Left lung (tissue), 10 donors: Measurements from ENCODE around the gene DGKB. TPM values are rescaled to one million over a fixed set of nuclear protein-coding genes. Genes with fewer than 3 reads are reported as not detected.

Experiments used
- ATAC-seq: fragments of 200-7000 bp; cut with Tn5 transposase; one replicate; pipeline ENCODE4 v1.9.1; 2020; ENCODE audit warnings: moderate library complexity
- DNase-seq, 4 donors: peaks; one replicate each; pipeline ENCODE4 v3.0.0-alpha.2; 2013 to 2020
- H3K27ac ChIP-seq, 2 donors: fragments of 200-600 bp; sonication (generic) in 1 of 2; one replicate each; pipeline versions ENCODE4 v1.5.0 to v1.8.0; 2020 to 2021
- H3K27me3 ChIP-seq, 2 donors: fragments of 200-600 bp; sonication (generic) in 1 of 2; one replicate each; pipeline versions ENCODE4 v1.5.0 to v1.8.0; 2020 to 2021
- H3K36me3 ChIP-seq, 2 donors: fragments of 200-600 bp; sonication (generic) in 1 of 2; one replicate each; pipeline versions ENCODE4 v1.5.0 to v1.8.0; 2020 to 2021
- H3K4me1 ChIP-seq, 2 donors: fragments of 200-600 bp; one replicate each; pipeline ENCODE4 v1.8.0; 2021
- H3K4me3 ChIP-seq, 2 donors: fragments of 200-600 bp; sonication (generic) in 1 of 2; one replicate each; pipeline versions ENCODE4 v1.5.0 to v1.8.0; 2020 to 2021; ENCODE audit warnings: mild to moderate bottlenecking in 1 of 2
- H3K9me3 ChIP-seq, 2 donors: fragments of 200-600 bp; sonication (generic) in 1 of 2; one replicate each; pipeline versions ENCODE4 v1.5.0 to v1.8.0; 2020 to 2021
- CTCF ChIP-seq, 2 donors: fragments of 200-600 bp; sonication (generic) in 1 of 2; IDR thresholded peaks; one replicate each; pipeline versions ENCODE4 v1.5.0 to v1.8.0; 2021; ENCODE audit warnings: antibody characterized with exemption in 2 of 2
- intact Hi-C, 2 donors: fragments of 100-400 bp; cut with DNase I; formaldehyde crosslinking; loops; one replicate each; pipeline versions ENCODE4 v1.11.2 to v1.14.2; 2022
- polyA plus RNA-seq, 6 donors: library from polyadenylated mRNA; unstranded; fragments of 120-200 nt; gene quantifications; one replicate each; pipeline ENCODE4 v1.2.1, GENCODE V29; 2013; ENCODE audit not compliant: insufficient read length in 6 of 6
- total RNA-seq, 2 donors: library from RNA; stranded (reverse); fragmentation: NEBNext Ultra II Directional; extraction: Animal tissue kit (Norgen Biotek cat#: 25700); gene quantifications; one replicate each; pipeline ENCODE4 v1.2.1, GENCODE V29; 2021
- donor health status: DM: no; HTN: yes; CAD: no.
- donor health status: DM: no; HTN: no; CAD: no.

Gene DGKB
- total and polyA plus RNA-seq, 8 donors: 0.15 to 0.31 (median 0.27) TPM; not detected in 1

DNA sequence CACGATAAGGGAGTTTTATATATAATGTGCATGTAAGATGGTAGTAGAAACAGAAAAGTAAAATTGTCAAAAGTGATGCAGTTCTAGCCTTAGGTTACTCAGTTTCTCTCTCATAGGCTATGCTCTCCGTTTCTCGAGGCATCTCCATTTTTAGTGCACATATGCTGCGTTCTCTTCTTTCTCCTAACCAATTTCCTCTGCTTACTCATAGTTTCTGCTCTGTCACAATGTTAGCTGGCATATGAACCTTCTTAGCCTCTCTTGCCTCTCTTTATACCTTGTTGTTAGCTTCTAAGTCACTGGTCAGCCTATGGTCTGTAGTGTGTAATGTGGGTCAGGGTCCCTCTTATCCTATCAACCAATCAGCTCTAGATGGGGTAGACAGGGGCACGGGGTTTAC is 632.5 kb downstream of the DGKB start:
- no peak overlapping the region for H3K27ac ChIP-seq
- H3K36me3 ChIP-seq: no peaks in the 10 kb centered on the region
- H3K4me3 ChIP-seq: no peak overlapping the region
- TF ChIP-seq CTCF (IDR thresholded peaks at IDR 0.05): no peak
- ATAC-seq (no peak), DNase-seq (no peak)
- intact Hi-C loops: no loop called here
- H3K27me3 ChIP-seq: no peaks in the 10 kb centered on the region
- no peaks in the 10 kb centered on the region for H3K4me1 ChIP-seq
- H3K9me3 ChIP-seq: no peaks in the 10 kb centered on the region

- no peak for TF ChIP-seq CTCF (IDR thresholded peaks at IDR 0.05)
- no peak for DNase-seq
- ATAC-seq: no peak
- Histone ChIP-seq H3K36me3 (no peaks in the 10 kb centered on the region), H3K4me1 (no peaks in the 10 kb centered on the region), H3K4me3 (no peak overlapping the region), H3K9me3 (peaks cover 0 to 2% of the 10 kb centered on the region in 2 donors), H3K27me3 (no peaks in the 10 kb centered on the region), H3K27ac (no peak overlapping the region)
- intact Hi-C loops: no loop called here
Observed at GRCh38 chr7:14260011-14260410, 642.5 kb downstream of the DGKB start.

DNA sequence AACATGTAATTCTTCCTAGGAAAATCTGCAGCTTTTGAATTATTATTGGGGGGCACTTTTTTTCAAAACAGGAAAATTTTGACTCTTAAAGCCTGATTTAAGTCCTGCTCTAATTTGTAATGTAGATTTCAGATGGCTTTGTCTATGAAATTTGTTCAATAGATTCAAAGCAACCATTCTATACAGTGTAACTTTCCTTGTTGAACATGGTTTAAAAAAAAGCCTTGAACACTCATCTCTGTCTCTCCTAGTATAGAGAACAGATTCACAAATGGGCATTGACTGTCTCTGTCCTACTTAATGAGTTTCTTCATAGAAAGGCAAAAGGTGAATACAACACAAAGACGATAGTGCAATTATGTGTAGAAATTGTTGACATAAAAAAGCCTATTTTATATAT is 643.7 kb downstream of the DGKB start:
- TF ChIP-seq CTCF (IDR thresholded peaks at IDR 0.05): no peak
- Histone ChIP-seq H3K4me3 (no peak overlapping the region), H3K27ac (no peak overlapping the region), H3K27me3 (no peaks in the 10 kb centered on the region), H3K36me3 (no peaks in the 10 kb centered on the region), H3K4me1 (no peaks in the 10 kb centered on the region), H3K9me3 (peaks cover 0 to 2% of the 10 kb centered on the region in 2 donors)
- no peak for DNase-seq
- no peak for ATAC-seq
- intact Hi-C loops: no loop called here

DNA sequence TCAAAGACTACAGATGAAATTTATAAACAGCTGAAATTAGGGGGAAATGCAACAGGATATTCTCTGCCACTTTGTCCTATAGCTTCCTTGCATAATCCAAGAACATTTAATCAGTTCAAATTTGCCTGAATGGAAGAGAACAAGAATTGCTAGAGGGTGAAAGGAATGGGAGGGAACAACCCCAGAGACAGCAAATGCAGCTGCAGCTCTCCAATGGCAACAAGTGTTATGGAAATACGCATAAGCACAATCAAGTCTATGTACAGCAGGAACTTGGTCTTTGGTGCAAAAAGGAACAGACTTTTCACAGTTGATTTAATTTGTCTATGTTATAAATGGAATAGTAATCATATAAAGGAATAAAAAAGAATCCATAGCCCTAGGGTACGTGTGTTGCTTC is 644.1 kb downstream of the DGKB start:
- Histone ChIP-seq H3K4me1 (no peaks in the 10 kb centered on the region), H3K9me3 (peaks cover 0 to 2% of the 10 kb centered on the region in 2 donors), H3K27me3 (no peaks in the 10 kb centered on the region), H3K36me3 (no peaks in the 10 kb centered on the region), H3K27ac (no peak overlapping the region), H3K4me3 (no peak overlapping the region)
- no peak for TF ChIP-seq CTCF (IDR thresholded peaks at IDR 0.05)
- DNase-seq (no peak), ATAC-seq (no peak)
- intact Hi-C loops: no loop called here

DNA sequence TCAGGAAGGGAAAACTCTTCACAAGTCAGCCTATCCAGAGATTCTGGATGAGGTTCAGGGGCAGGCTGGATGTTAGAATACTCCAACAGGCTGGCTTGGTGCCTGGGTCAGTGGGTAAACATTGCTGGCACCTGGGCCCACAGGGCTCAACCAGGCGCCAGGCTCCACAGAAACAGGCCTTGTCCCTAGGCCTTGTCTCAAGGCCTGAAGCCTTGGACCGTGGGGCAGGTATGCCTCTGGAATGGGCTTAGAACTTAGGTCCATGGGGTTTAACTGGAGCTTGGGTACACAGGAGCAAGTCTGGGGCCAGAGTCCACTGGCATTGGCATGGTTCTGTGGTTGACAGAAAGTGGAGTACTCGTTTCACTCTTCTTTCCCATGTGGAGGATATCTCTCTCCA is 650.1 kb downstream of the DGKB start:
- H3K27me3 ChIP-seq: no peaks in the 10 kb centered on the region
- ATAC-seq: no peak
- intact Hi-C loops: no loop called here
- peaks cover 0 to 7% of the 10 kb centered on the region in 2 donors for H3K9me3 ChIP-seq
- no peak for DNase-seq
- no peak for TF ChIP-seq CTCF (IDR thresholded peaks at IDR 0.05)
- no peaks in the 10 kb centered on the region for H3K36me3 ChIP-seq
- H3K4me3 ChIP-seq: no peak overlapping the region
- H3K27ac ChIP-seq: no peak overlapping the region
- H3K4me1 ChIP-seq: no peaks in the 10 kb centered on the region
